ENCODE measurements around the gene CYSRT1.

DNA sequence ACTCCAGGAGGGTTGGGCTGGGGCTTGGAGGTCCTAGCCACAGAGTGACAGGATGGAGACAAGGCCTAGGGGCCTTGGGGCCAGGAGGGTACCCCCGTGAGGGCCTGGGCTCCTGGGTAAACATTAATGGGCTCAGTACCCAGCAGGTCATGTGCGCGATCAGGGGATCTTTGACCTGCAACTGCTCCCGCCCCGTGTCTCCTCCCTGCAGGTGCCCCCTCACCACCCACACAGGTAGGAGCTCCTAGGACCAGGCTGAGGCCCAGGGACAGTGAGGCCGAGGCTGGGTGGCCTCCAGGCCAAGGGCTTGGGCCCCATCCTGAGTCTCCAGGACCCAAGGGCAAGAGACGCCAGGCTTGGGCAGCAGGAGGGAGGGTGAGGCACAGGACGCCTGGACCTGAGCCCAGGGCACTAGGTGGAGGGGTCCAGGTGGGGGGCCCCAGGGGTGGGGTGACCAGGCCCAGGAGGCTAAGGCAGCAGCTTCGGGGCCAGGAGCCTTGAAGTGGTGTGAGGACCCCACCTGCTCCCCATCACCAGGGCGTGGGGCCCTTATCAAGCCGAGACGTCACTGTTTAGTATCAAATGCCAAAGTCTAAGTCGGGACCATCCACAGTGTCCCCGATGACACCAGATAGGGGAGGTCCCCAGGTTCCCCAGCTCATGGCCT is 5.9 kb downstream of the CYSRT1 start, which contains the start of gene SLC34A3:
- TF ChIP-seq, protein P1, sequence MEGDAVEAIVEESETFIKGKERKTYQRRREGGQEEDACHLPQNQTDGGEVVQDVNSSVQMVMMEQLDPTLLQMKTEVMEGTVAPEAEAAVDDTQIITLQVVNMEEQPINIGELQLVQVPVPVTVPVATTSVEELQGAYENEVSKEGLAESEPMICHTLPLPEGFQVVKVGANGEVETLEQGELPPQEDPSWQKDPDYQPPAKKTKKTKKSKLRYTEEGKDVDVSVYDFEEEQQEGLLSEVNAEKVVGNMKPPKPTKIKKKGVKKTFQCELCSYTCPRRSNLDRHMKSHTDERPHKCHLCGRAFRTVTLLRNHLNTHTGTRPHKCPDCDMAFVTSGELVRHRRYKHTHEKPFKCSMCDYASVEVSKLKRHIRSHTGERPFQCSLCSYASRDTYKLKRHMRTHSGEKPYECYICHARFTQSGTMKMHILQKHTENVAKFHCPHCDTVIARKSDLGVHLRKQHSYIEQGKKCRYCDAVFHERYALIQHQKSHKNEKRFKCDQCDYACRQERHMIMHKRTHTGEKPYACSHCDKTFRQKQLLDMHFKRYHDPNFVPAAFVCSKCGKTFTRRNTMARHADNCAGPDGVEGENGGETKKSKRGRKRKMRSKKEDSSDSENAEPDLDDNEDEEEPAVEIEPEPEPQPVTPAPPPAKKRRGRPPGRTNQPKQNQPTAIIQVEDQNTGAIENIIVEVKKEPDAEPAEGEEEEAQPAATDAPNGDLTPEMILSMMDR (IDR thresholded peaks at IDR 0.05; ENCODE audit: extremely low read depth in 1 of 2, insufficient read depth in 1 of 2, low read depth in 1 of 2, low read length in 2 of 2) = no peak
- TF ChIP-seq POLR2AphosphoS5 (IDR thresholded peaks at IDR 0.05; ENCODE audit: insufficient read depth, low read depth, low read length) (no peak), EZH2 (IDR thresholded peaks at IDR 0.05; ENCODE audit: borderline replicate concordance, low read depth, low read length, severe bottlenecking) (no peak), GATA2 (IDR thresholded peaks at IDR 0.05; ENCODE audit: insufficient read depth, insufficient read length, low read depth, low read length) (no peak), POLR2A (IDR thresholded peaks at IDR 0.05; ENCODE audit: low read depth, low read length) (no peak)
